22Rv1 (cell line): Measurements from ENCODE around the gene HEXD.
"Not testable (repeated sequence)": the region's sequence is repeated elsewhere in the genome, so short reads cannot be mapped to it uniquely, and the experiment has no call there.

Experiments
- H3K27ac ChIP-seq: fragments of 450-650 bp; 2 replicates; pipeline ENCODE4 v1.5.1; 2017
- CTCF ChIP-seq: fragments of 450-650 bp; IDR thresholded peaks from 2 replicates; pipeline ENCODE4 v1.5.1; 2017; ENCODE audit warnings: mild to moderate bottlenecking
- ZFX ChIP-seq: fragments of 450-650 bp; IDR thresholded peaks from 2 replicates; pipeline ENCODE4 v1.6.1; 2017; ENCODE audit warnings: antibody characterized with exemption, borderline replicate concordance

Gene HEXD

GRCh38 chr17:82418001-82418986, at the start of gene HEXD, which contains the start of gene OGFOD3:
TSS of gene HEXD (plus strand) at chr17:82418347. CDS start at chr17:82419800, 1,453 bp downstream.
TSS of gene OGFOD3 (minus strand) at chr17:82418586. CDS start at chr17:82418485, 101 bp downstream.
- H3K27ac ChIP-seq = peak within 1 kb of the TSS; percentile 74
- TF ChIP-seq CTCF = no peak
- no peak for TF ChIP-seq ZFX

- no peak overlapping the region for H3K27ac ChIP-seq
- no peak for TF ChIP-seq ZFX
- no peak for TF ChIP-seq CTCF
These were observed 48.9 kb upstream of the HEXD start for GRCh38 chr17:82369211-82369610.

GRCh38 chr17:82370471-82371332, 47.4 kb upstream of the HEXD start:
- no peak overlapping the region for H3K27ac ChIP-seq
- no peak for TF ChIP-seq ZFX

- H3K27ac ChIP-seq = no peak within 1 kb of the TSS
- TF ChIP-seq ZFX = no peak
These were observed 46.6 kb upstream of the HEXD start, which contains the start of gene UTS2R for GRCh38 chr17:82371333-82372248. TSS of gene UTS2R (plus strand) at chr17:82371765. CDS start at chr17:82374325, 2,560 bp downstream.

- TF ChIP-seq CTCF = no peak
- no peak for TF ChIP-seq ZFX
- H3K27ac ChIP-seq = no peak overlapping the region
These were observed 45.7 kb upstream of the HEXD start for GRCh38 chr17:82372249-82373071.

- H3K27ac ChIP-seq = not testable (repeated sequence)
These were observed 45.1 kb upstream of the HEXD start for GRCh38 chr17:82373072-82373452.

- TF ChIP-seq CTCF = no peak
- no peak for TF ChIP-seq ZFX
These were observed 44.2 kb upstream of the HEXD start for GRCh38 chr17:82373731-82374625.

More at GRCh38 chr17:82373731-82374625, 44.2 kb upstream of the HEXD start:
- no peak overlapping the region for H3K27ac ChIP-seq
